K562 (cell line): ENCODE results near the gene EIF2AK2. TPM values are rescaled to one million over a fixed set of nuclear protein-coding genes. Genes with fewer than 3 reads are reported as not detected.

Source experiments
- AFF1 ChIP-seq, 2 experiments: fragments of 450-650 bp; IDR thresholded peaks; 2 replicates each; pipeline ENCODE4 v1.6.1; 2018; ENCODE audit warnings: mild to moderate bottlenecking in 2 of 2, low read depth in 1 of 2; ENCODE audit not compliant: partially characterized antibody in 2 of 2
- BRD9 ChIP-seq: fragments of 450-650 bp; IDR thresholded peaks from 2 replicates; pipeline ENCODE4 v1.6.1; 2018; ENCODE audit warnings: low read depth; ENCODE audit not compliant: partially characterized antibody
- DEAF1 ChIP-seq: fragments of 450-650 bp; formaldehyde crosslinking; IDR thresholded peaks from 2 replicates; pipeline ENCODE4 v1.4.0; 2020; ENCODE audit warnings: mild to moderate bottlenecking, moderate library complexity
- ELF4 ChIP-seq: fragments of 450-650 bp; formaldehyde crosslinking; IDR thresholded peaks from 2 replicates; pipeline ENCODE4 v1.4.0; 2022; ENCODE audit warnings: missing genetic modification characterization
- KLF10 ChIP-seq: fragments of 250-450 bp; sonication (Bioruptor Pico); IDR thresholded peaks from 2 replicates; pipeline ENCODE4 v1.6.1; 2021; ENCODE audit warnings: matching md5 sums
- MGA ChIP-seq: fragments of 450-650 bp; IDR thresholded peaks from 2 replicates; pipeline ENCODE4 v1.6.1; 2016; ENCODE audit warnings: mild to moderate bottlenecking, moderate library complexity
- SP1 ChIP-seq: sonication (generic); formaldehyde crosslinking; IDR thresholded peaks from 2 replicates; pipeline ENCODE4 v1.8.1; 2022; ENCODE audit warnings: mild to moderate bottlenecking, missing genetic modification reagents
- ZKSCAN1 ChIP-seq: fragments of 150-350 bp; IDR thresholded peaks from 2 replicates; pipeline ENCODE4 v1.6.1; 2016; ENCODE audit warnings: low read depth, low read length
- polyA plus RNA-seq, 8 experiments: library from polyadenylated mRNA; depleted of rRNA in 4 of 8; stranded (reverse) in 5 of 8; unstranded in 3 of 8; fragments of >200 nt; fragmentation: Nextera tagmentation in 2 of 8; fragmentation: Illumina TruSeq in 1 of 8; extraction: Ambion mirVana in 2 of 8; extraction: Trizol in 1 of 8; gene quantifications; 2 replicates each; pipeline versions ENCODE4 v1.2.1 to v1.2.3, GENCODE V29; 2011 to 2014; ENCODE audit warnings: inconsistent platforms in 1 of 8, missing spikeins in 1 of 8
- total RNA-seq, 7 experiments: library from RNA; depleted of rRNA in 6 of 7; stranded (reverse); fragments of >200 nt in 6 of 7; fragmentation: Illumina TruSeq in 2 of 7; extraction: Trizol in 2 of 7; gene quantifications; 2 replicates each; pipeline versions ENCODE4 v1.2.1 to v1.2.3, GENCODE V29; 2011 to 2021; ENCODE audit warnings: low replicate concordance in 1 of 7

EIF2AK2 gene
- total and polyA plus RNA-seq, 9 of the 15 experiments (the other 6 are each of a cell fraction or from before 2014, with no cell fraction given) = 3.8 to 19.5 (median 13.3) TPM

GRCh38 chr2:37156857-37157714 is at the start of gene EIF2AK2 (continued):
- TF ChIP-seq MGA = no peak
- no peak for TF ChIP-seq KLF10 (CRISPR knock-in tag)
- no peak for TF ChIP-seq BRD9
- TF ChIP-seq SP1 (CRISPR knock-in tag) = 0 out of 2 replicates have a peak, but pooled peaks have one; percentile 28
- no peak for TF ChIP-seq ELF4
- TF ChIP-seq ZKSCAN1 = no peak
- TF ChIP-seq AFF1 (IDR thresholded peaks at IDR 0.05; ENCODE audit: low read depth in 1 of 2, partially characterized antibody in 2 of 2) = no peak
- no peak for TF ChIP-seq DEAF1
